Measurements from ENCODE around the gene CD69. TPM values are rescaled to one million over a fixed set of nuclear protein-coding genes. Genes with fewer than 3 reads are reported as not detected.

The CD69 gene
- total RNA-seq, 2 experiments from 2014 or later = 150 to 153 TPM

DNA sequence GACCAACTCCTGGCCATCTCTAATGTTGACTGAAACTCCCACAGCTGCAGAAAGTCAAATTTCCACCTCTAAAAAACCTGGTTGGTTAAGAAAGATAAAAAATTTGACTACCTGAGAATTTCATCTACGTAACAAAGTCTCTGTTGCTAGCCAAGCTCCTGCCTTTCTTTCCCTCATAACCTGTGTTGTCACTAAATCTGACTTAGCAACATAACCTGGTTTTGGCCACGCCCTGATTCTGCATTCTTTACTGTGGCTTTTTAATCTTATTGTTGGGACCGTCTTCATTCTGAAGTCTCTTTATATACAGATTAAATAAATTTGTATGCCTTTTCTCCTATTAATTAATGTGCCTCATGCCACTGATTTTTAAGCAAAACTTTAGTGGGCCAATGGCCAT is 16.1 kb upstream of the CD69 start:
- Mint-ChIP-seq H3K27ac (peak overlapping the region; percentile 82), H3K4me3 (no peak overlapping the region), H3K9me3 (no peaks in the 10 kb centered on the region), H3K27me3 (ENCODE audit: low read depth) (no peaks in the 10 kb centered on the region), H3K4me1 (ENCODE audit: low read depth) (peaks cover 95% of the 10 kb centered on the region), H3K36me3 (ENCODE audit: low read depth) (no peaks in the 10 kb centered on the region)
- no peak for DNase-seq
- CTCF ChIA-PET = interaction anchor here (0.8 to 2.0 kb wide), 3 partner anchors 12 to 109 kb away, joined by 4 to 7 read pairs (median 6); no protein-coding TSS in a partner anchor
- intact Hi-C loops (cut with micrococcal nuclease) = no loop called here

DNA sequence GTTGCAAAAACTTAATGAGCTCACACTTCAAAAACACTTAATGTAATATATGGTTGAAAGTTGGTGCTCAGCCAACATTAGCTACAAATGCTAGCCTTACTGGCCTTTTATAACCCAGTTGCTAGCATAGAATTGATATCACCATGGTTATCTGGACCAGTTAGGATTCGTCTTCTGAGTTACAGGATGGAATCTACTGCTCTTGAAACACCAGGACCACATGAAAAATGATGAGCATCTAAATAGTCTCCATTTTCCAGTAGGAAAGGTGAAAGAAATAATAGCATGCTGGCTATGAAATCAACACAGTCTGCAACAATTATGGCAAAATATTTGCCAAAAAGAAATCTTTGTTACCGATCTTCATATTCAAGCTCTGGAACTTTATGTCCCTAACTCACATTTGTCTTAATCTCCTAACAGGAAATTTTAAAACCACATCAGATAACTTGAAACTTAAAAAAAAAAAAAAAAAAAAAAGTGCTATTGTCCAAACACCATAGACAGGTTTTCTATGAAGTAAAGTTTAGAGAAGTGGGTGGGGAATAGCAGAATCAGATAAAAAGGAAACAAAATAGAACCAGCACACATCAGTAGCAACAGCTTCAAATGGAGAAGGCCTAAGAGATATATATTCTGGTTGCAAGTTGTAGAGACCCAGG is 12.6 kb upstream of the CD69 start:
- DNase-seq = no peak
- intact Hi-C loops (cut with micrococcal nuclease) = no loop called here
- H3K36me3 Mint-ChIP-seq (ENCODE audit: low read depth) = no peaks in the 10 kb centered on the region
- peak overlapping the region; percentile 82 for H3K27ac Mint-ChIP-seq
- H3K9me3 Mint-ChIP-seq = no peaks in the 10 kb centered on the region
- H3K27me3 Mint-ChIP-seq (ENCODE audit: low read depth) = no peaks in the 10 kb centered on the region
- H3K4me3 Mint-ChIP-seq = peak overlapping the region; percentile 53
- H3K4me1 Mint-ChIP-seq (ENCODE audit: low read depth) = peaks cover 86% of the 10 kb centered on the region
- CTCF ChIA-PET = interaction anchor here (0.6 kb wide), 1 partner anchor 12 kb away, joined by 3 read pairs; no protein-coding TSS in a partner anchor

DNA sequence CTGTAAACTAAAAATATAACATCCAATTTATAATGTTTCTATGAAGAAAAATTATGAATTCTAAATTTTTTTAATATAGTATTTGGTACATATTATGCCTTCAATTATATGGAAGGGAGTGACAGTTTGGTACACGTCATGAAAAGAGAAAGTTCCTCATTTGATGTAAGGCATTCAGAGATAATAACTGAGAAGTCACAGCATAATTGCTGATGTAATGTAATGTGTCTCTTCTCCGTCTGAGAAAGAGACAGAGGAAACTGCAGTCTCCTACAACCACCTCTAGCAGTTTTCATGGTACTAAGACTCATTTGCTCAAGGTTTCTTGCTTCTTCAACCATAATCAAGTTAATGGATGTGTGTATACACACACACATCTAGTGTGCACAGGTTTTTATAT is 2.3 kb upstream of the CD69 start:
- DNase-seq = no peak
- no peaks in the 10 kb centered on the region for H3K27me3 Mint-ChIP-seq (ENCODE audit: low read depth)
- peaks cover 7% of the 10 kb centered on the region for H3K9me3 Mint-ChIP-seq
- intact Hi-C loops (cut with micrococcal nuclease) = no loop called here
- H3K36me3 Mint-ChIP-seq (ENCODE audit: low read depth) = peaks cover 30% of the 10 kb centered on the region
- H3K4me1 Mint-ChIP-seq (ENCODE audit: low read depth) = peaks cover 44% of the 10 kb centered on the region
- CTCF ChIA-PET = interaction anchor here (3.9 to 19.4 kb wide), 2 partner anchors 12 to 36 kb away, joined by 42 to 537 read pairs; no protein-coding TSS in a partner anchor
- H3K4me3 Mint-ChIP-seq = no peak overlapping the region
- H3K27ac Mint-ChIP-seq = peak overlapping the region; percentile 98

DNA sequence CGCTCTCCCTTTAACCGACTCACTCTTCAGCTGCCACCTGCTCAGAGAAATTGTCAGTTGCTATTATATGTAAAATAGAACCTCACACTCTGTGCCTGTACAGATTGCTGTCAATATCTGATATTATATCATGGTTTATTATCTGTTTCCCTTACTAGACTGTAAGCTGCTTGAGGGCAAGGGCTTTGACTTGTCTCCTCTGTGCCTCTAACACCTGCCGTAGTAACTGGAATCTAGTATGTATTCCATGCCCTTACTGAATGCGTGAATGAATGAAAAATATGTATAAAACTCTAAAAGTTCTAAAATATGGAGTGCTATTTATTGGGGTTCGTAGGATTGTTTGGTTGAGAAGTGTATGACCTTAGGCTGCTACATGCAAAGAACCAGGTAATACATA is 1.7 kb upstream of the CD69 start:
- CTCF ChIA-PET = interaction anchor here (3.9 to 19.4 kb wide), 2 partner anchors 12 to 37 kb away, joined by 42 to 537 read pairs; no protein-coding TSS in a partner anchor
- intact Hi-C loops (cut with micrococcal nuclease) = no loop called here
- Mint-ChIP-seq H3K27me3 (ENCODE audit: low read depth) (no peaks in the 10 kb centered on the region), H3K27ac (peak overlapping the region; percentile 99), H3K4me1 (ENCODE audit: low read depth) (peaks cover 39% of the 10 kb centered on the region), H3K9me3 (peaks cover 7% of the 10 kb centered on the region), H3K4me3 (peak overlapping the region; percentile 95), H3K36me3 (ENCODE audit: low read depth) (peaks cover 37% of the 10 kb centered on the region)
- no peak for DNase-seq

DNA sequence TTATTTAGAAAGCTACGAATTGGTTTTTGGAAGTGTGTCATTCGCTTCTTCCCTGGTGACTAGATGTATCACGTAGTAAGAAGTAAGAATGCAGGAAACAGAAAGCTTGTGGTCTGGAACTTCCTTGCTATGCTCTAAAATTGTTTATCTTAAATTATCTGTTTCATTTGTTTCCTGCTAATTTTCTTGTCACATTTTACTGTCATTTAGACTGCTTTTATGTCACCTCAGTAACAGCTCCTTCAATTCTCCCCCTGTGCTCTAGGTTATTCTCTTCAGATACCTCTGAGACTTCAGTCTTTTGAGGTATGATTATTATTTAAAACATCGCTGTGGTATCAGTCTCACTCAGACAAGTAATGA is 699 bp upstream of the CD69 start:
- H3K27ac Mint-ChIP-seq = peak overlapping the region; percentile 99
- H3K27me3 Mint-ChIP-seq (ENCODE audit: low read depth) = no peaks in the 10 kb centered on the region
- intact Hi-C loops (cut with micrococcal nuclease) = loop anchor here (1.0 to 2.0 kb wide), 4 partner anchors 10 to 92 kb away; partner anchors contain the start of gene CLEC2D
- peaks cover 7% of the 10 kb centered on the region for H3K9me3 Mint-ChIP-seq
- peak overlapping the region; percentile 95 for H3K4me3 Mint-ChIP-seq
- peaks cover 47% of the 10 kb centered on the region for H3K36me3 Mint-ChIP-seq (ENCODE audit: low read depth)
- DNase-seq = no peak
- CTCF ChIA-PET = interaction anchor here (1.2 to 19.4 kb wide), 8 partner anchors 11 to 107 kb away, joined by 3 to 537 read pairs (median 4); partner anchors contain the start of gene CLEC2D
- H3K4me1 Mint-ChIP-seq (ENCODE audit: low read depth) = peaks cover 33% of the 10 kb centered on the region

DNA sequence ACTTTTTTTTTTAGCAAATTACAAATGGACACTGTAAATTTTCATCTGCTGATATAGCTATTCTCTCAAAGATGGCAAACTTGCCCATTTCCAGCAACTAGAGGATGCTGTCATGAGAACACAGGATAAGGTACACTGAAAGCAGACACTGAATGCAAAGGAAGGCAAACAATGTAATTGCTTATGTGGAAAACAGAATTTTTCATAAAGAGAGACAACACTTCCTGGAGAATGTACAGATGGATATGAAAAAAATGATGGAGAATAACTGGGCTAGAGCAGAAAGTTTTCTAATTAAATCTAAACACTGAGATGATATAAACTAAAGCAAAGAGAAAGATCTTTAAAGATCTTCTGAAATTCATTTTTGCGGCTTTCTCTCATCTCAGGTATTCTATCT is 581 bp downstream of the CD69 start:
- Mint-ChIP-seq H3K36me3 (ENCODE audit: low read depth) (peaks cover 56% of the 10 kb centered on the region), H3K4me1 (ENCODE audit: low read depth) (peaks cover 35% of the 10 kb centered on the region), H3K27ac (peak overlapping the region; percentile 99), H3K4me3 (peak overlapping the region; percentile 95), H3K9me3 (peaks cover 7% of the 10 kb centered on the region), H3K27me3 (ENCODE audit: low read depth) (no peaks in the 10 kb centered on the region)
- intact Hi-C loops (cut with micrococcal nuclease) = loop anchor here (1.0 to 2.0 kb wide), 2 partner anchors 15 to 109 kb away; no protein-coding TSS in a partner anchor
- CTCF ChIA-PET = interaction anchor here (0.7 to 19.4 kb wide), 10 partner anchors 9 to 112 kb away, joined by 3 to 537 read pairs (median 4); partner anchors contain the start of gene CLEC2D
- no peak for DNase-seq

DNA sequence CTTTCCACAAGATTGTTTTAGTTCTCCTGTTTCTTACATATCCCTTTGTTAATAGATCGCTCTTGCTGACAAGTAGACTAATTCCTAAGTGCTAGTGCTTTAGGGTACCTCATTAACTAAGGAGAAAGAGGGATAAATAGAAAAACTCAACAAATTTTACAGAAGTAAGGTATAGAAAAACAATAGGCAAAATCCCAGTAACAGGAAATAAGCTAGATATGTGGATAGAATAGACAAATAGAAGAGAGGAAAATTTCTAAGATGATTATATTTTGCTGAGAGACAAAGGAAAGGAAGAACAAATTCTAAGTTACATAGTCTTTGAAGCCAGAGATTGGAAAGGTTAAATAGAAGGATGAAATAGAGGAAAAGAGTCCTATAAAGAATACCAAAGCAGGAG is 1.0 kb downstream of the CD69 start:
- CTCF ChIA-PET = interaction anchor here (0.7 to 19.4 kb wide), 6 partner anchors 9 to 112 kb away, joined by 3 to 537 read pairs (median 4); no protein-coding TSS in a partner anchor
- H3K9me3 Mint-ChIP-seq = peaks cover 7% of the 10 kb centered on the region
- H3K4me3 Mint-ChIP-seq = peak overlapping the region; percentile 95
- H3K27ac Mint-ChIP-seq = peak overlapping the region; percentile 99
- H3K27me3 Mint-ChIP-seq (ENCODE audit: low read depth) = no peaks in the 10 kb centered on the region
- no peak for DNase-seq
- H3K36me3 Mint-ChIP-seq (ENCODE audit: low read depth) = peaks cover 61% of the 10 kb centered on the region
- intact Hi-C loops (cut with micrococcal nuclease) = loop anchor here (1.0 to 2.0 kb wide), 2 partner anchors 15 to 108 kb away; no protein-coding TSS in a partner anchor
- H3K4me1 Mint-ChIP-seq (ENCODE audit: low read depth) = peaks cover 34% of the 10 kb centered on the region

DNA sequence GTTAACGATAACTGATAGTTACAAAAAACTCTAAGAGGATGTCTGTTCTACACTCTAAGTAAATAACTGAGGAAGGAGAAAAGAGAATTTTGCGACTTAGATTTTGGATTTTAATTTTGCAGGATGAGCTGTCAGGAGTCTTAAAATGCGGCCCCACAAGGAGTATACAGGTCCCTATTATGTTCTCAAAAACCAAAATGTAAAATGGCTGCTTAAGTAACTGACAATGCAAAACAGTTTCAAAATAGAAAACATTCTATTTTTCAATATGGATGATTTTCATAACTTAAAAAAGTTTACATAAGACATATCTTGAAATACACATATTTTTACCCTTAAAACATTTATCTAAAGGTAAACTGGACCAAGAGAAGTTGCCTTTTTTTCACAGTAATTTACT is 2.6 kb downstream of the CD69 start:
- Mint-ChIP-seq H3K27me3 (ENCODE audit: low read depth) (no peaks in the 10 kb centered on the region), H3K4me3 (peak overlapping the region; percentile 95), H3K9me3 (peaks cover 7% of the 10 kb centered on the region), H3K4me1 (ENCODE audit: low read depth) (peaks cover 36% of the 10 kb centered on the region), H3K36me3 (ENCODE audit: low read depth) (peaks cover 75% of the 10 kb centered on the region), H3K27ac (peak overlapping the region; percentile 99)
- CTCF ChIA-PET = interaction anchor here (1.3 to 19.4 kb wide), 5 partner anchors 8 to 109 kb away, joined by 3 to 537 read pairs (median 3); partner anchors contain the start of gene CLEC2D
- DNase-seq = no peak
- intact Hi-C loops (cut with micrococcal nuclease) = no loop called here

DNA sequence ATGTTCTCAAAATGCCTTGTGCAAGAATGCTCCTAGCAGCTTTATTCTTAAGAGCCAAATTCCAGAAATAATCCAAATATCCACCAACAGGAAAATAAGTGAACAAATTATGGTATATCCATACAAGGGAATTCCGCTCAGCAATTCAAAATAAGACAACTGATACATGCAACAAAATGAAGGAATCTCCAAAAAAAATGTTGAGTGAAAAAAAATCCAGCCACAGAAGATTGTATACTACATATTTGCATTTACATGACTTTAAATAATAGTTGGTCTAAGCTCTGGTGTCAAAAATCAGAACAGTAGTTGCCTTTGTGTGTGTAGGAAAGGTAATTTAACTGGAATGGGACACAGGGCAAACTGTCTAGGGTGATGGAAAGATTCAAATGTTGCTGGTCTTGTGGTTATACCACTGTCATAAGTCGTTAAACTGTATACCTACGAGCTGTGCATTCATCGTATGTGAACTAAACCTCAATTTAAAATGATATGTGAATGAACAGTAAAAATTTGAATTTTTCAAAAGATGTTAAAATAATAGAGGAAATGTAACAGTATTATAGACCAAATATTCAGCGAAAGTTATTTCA is 3.2 kb downstream of the CD69 start:
- intact Hi-C loops (cut with micrococcal nuclease) = no loop called here
- Mint-ChIP-seq H3K4me3 (peak overlapping the region; percentile 95), H3K36me3 (ENCODE audit: low read depth) (peaks cover 81% of the 10 kb centered on the region), H3K27me3 (ENCODE audit: low read depth) (no peaks in the 10 kb centered on the region), H3K4me1 (ENCODE audit: low read depth) (peaks cover 39% of the 10 kb centered on the region), H3K9me3 (peaks cover 5% of the 10 kb centered on the region), H3K27ac (peak overlapping the region; percentile 99)
- CTCF ChIA-PET = interaction anchor here (0.7 to 19.4 kb wide), 5 partner anchors 15 to 110 kb away, joined by 3 to 537 read pairs (median 4); partner anchors contain the start of gene CLEC2D
- no peak for DNase-seq

DNA sequence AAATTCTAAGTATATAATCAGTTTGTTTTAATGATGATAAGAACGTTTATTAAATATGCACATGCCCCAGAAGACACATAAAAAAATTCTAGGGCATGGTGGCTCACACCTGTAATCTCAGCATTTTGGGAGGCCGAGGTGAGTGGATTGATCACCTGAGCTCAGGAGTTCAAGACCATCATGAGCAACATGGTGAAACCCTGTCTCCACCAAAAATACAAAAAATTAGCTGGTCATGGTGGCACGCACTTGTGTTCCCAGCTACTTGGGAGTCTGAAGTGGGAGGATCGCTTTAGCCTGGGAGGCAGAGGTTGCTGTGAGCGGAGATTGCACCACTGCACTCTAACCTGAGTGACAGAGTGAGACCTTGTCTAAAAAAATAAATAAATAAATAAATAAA is 4.0 kb downstream of the CD69 start:
- intact Hi-C loops (cut with micrococcal nuclease) = loop anchor here (1.0 kb wide), 1 partner anchor 110 kb away; no protein-coding TSS in a partner anchor
- H3K27me3 Mint-ChIP-seq (ENCODE audit: low read depth) = no peaks in the 10 kb centered on the region
- peaks cover 84% of the 10 kb centered on the region for H3K36me3 Mint-ChIP-seq (ENCODE audit: low read depth)
- peak overlapping the region; percentile 95 for H3K4me3 Mint-ChIP-seq
- H3K9me3 Mint-ChIP-seq = no peaks in the 10 kb centered on the region
- peak; percentile 40 for DNase-seq
- CTCF ChIA-PET = interaction anchor here (0.7 to 19.4 kb wide), 6 partner anchors 14 to 111 kb away, joined by 3 to 537 read pairs (median 4); no protein-coding TSS in a partner anchor
- H3K4me1 Mint-ChIP-seq (ENCODE audit: low read depth) = peaks cover 34% of the 10 kb centered on the region
- H3K27ac Mint-ChIP-seq = peak overlapping the region; percentile 99

DNA sequence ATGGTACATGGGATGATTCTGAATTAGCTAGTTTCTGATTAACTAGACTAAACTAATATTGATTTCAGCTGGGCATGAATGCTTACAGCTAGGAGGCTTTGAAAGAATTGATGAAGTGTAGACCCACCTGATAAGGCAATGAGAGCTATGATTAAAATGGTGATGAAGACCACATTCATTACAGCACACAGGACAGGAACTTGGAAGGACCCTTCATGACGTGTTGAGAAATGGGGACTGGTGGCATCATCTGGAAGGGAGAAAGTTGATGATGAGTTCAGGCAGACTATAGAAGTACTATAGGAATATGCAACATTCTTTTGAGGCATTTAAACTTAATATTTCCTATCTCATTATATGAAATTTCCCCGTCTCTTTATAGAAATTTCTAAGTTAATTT is 4.5 kb downstream of the CD69 start:
- Mint-ChIP-seq H3K4me1 (ENCODE audit: low read depth) (peaks cover 39% of the 10 kb centered on the region), H3K9me3 (no peaks in the 10 kb centered on the region), H3K27ac (peak overlapping the region; percentile 99), H3K36me3 (ENCODE audit: low read depth) (peaks cover 85% of the 10 kb centered on the region), H3K4me3 (peak overlapping the region; percentile 95), H3K27me3 (ENCODE audit: low read depth) (no peaks in the 10 kb centered on the region)
- CTCF ChIA-PET = interaction anchor here (0.7 to 19.4 kb wide), 6 partner anchors 43 to 108 kb away, joined by 3 to 537 read pairs (median 4); no protein-coding TSS in a partner anchor
- intact Hi-C loops (cut with micrococcal nuclease) = loop anchor here (1.0 kb wide), 1 partner anchor 110 kb away; no protein-coding TSS in a partner anchor
- DNase-seq = no peak

DNA sequence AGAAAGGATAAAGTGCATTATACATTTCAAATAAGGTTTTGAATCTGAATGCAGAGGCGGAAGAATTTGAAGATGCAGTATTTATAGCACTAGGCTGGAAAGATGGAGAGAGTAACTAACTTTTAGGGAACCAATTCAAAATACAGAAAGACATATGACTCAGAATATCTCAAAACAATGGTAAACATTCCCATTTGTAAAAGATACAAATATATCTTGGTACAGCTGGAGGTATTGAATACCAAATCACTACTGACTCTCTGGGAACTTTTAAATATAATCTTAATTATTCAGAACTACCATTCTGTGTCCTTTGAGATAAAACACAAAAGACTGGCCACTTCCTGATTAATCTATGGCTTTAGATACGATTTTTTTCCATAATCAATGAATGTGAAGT is 5.1 kb downstream of the CD69 start:
- peaks cover 39% of the 10 kb centered on the region for H3K4me1 Mint-ChIP-seq (ENCODE audit: low read depth)
- CTCF ChIA-PET = interaction anchor here (0.7 to 19.4 kb wide), 5 partner anchors 43 to 107 kb away, joined by 3 to 537 read pairs (median 4); no protein-coding TSS in a partner anchor
- DNase-seq = no peak
- H3K4me3 Mint-ChIP-seq = peak overlapping the region; percentile 95
- H3K27ac Mint-ChIP-seq = peak overlapping the region; percentile 99
- intact Hi-C loops (cut with micrococcal nuclease) = no loop called here
- no peaks in the 10 kb centered on the region for H3K9me3 Mint-ChIP-seq
- H3K27me3 Mint-ChIP-seq (ENCODE audit: low read depth) = no peaks in the 10 kb centered on the region
- peaks cover 82% of the 10 kb centered on the region for H3K36me3 Mint-ChIP-seq (ENCODE audit: low read depth)

All from activated naive CD4-positive, alpha-beta T cell treated with anti-CD3 and anti-CD28 coated beads for 36 hours (primary cell).